Measurements from ENCODE around the gene VWC2L. TPM values are rescaled to one million over a fixed set of nuclear protein-coding genes. Genes with fewer than 3 reads are reported as not detected.

Gene VWC2L
- total and polyA plus RNA-seq, 2 experiments from 2014 or later, result 0.10 TPM; not detected in 1

GRCh38 chr2:214401580-214401979 is 9.3 kb upstream of the VWC2L start:
- 85% methylated on average over 2 of the region's 2 CpGs for WGBS (ENCODE audit: low lambda C conversion rate, missing lambda C conversion rate)
- DNase-seq (ENCODE audit: low spot score), result no peak
- Histone ChIP-seq H3K9me3 (ENCODE audit: low read depth) (no peaks in the 10 kb centered on the region), H3K27ac (no peak overlapping the region), H3K36me3 (replicated peaks; ENCODE audit: insufficient read depth, low read depth) (no peaks in the 10 kb centered on the region), H4K20me1 (ENCODE audit: insufficient read depth, poor library complexity, severe bottlenecking) (no peaks in the 10 kb centered on the region), H2AFZ (no peak overlapping the region), H3K4me1 (ENCODE audit: insufficient read depth) (no peaks in the 10 kb centered on the region), H3K4me2 (no peak overlapping the region), H3K27me3 (no peaks in the 10 kb centered on the region), H3K79me2 (no peaks in the 10 kb centered on the region), H3K9me2 (replicated peaks; ENCODE audit: insufficient read depth) (no peaks in the 10 kb centered on the region), H3K4me3 (no peak overlapping the region)
- TF ChIP-seq EZH2 (IDR thresholded peaks at IDR 0.05; ENCODE audit: borderline replicate concordance) (no peak), EZH2phosphoT487 (IDR thresholded peaks at IDR 0.05; ENCODE audit: low read depth, severe bottlenecking, unreplicated experiment) (no peak), CTCF (IDR thresholded peaks at IDR 0.05; ENCODE audit: poor library complexity) (no peak)

- WGBS (ENCODE audit: low lambda C conversion rate, missing lambda C conversion rate), result 58% methylated on average over 13 of the region's 13 CpGs
- H4K20me1 ChIP-seq (ENCODE audit: insufficient read depth, poor library complexity, severe bottlenecking), result no peaks in the 10 kb centered on the region
- no peak for TF ChIP-seq EZH2 (IDR thresholded peaks at IDR 0.05; ENCODE audit: borderline replicate concordance)
- TF ChIP-seq CTCF (IDR thresholded peaks at IDR 0.05; ENCODE audit: poor library complexity), result no peak
- no peak for TF ChIP-seq EZH2phosphoT487 (IDR thresholded peaks at IDR 0.05; ENCODE audit: low read depth, severe bottlenecking, unreplicated experiment)
Observed at GRCh38 chr2:214410128-214410775, 602 bp upstream of the VWC2L start.

GRCh38 chr2:214412679-214413078 is 1.8 kb downstream of the VWC2L start:
- no peaks in the 10 kb centered on the region for H3K9me2 ChIP-seq (replicated peaks; ENCODE audit: insufficient read depth)
- H3K27ac ChIP-seq, result no peak overlapping the region
- H3K4me2 ChIP-seq, result no peak overlapping the region
- 83% methylated on average over 1 of the region's 1 CpG for WGBS (ENCODE audit: low lambda C conversion rate, missing lambda C conversion rate)
- H3K36me3 ChIP-seq (replicated peaks; ENCODE audit: insufficient read depth, low read depth), result no peaks in the 10 kb centered on the region
- DNase-seq (ENCODE audit: low spot score), result no peak
- H3K79me2 ChIP-seq, result no peaks in the 10 kb centered on the region
- no peaks in the 10 kb centered on the region for H3K27me3 ChIP-seq
- no peaks in the 10 kb centered on the region for H3K4me1 ChIP-seq (ENCODE audit: insufficient read depth)
- H4K20me1 ChIP-seq (ENCODE audit: insufficient read depth, poor library complexity, severe bottlenecking), result no peaks in the 10 kb centered on the region
- H2AFZ ChIP-seq, result no peak overlapping the region
- no peak for TF ChIP-seq EZH2phosphoT487 (IDR thresholded peaks at IDR 0.05; ENCODE audit: low read depth, severe bottlenecking, unreplicated experiment)
- TF ChIP-seq EZH2 (IDR thresholded peaks at IDR 0.05; ENCODE audit: borderline replicate concordance), result no peak
- no peak for TF ChIP-seq CTCF (IDR thresholded peaks at IDR 0.05; ENCODE audit: poor library complexity)
- no peaks in the 10 kb centered on the region for H3K9me3 ChIP-seq (ENCODE audit: low read depth)
- H3K4me3 ChIP-seq, result no peak overlapping the region

More at GRCh38 chr2:214410128-214410775, 602 bp upstream of the VWC2L start:
- Histone ChIP-seq H3K4me2 (no peak overlapping the region), H3K27me3 (no peaks in the 10 kb centered on the region), H3K27ac (no peak overlapping the region), H3K9me3 (ENCODE audit: low read depth) (no peaks in the 10 kb centered on the region), H2AFZ (no peak overlapping the region), H3K79me2 (no peaks in the 10 kb centered on the region), H3K4me1 (ENCODE audit: insufficient read depth) (no peaks in the 10 kb centered on the region), H3K4me3 (no peak overlapping the region), H3K36me3 (replicated peaks; ENCODE audit: insufficient read depth, low read depth) (no peaks in the 10 kb centered on the region), H3K9me2 (replicated peaks; ENCODE audit: insufficient read depth) (no peaks in the 10 kb centered on the region)
- no peak for DNase-seq (ENCODE audit: low spot score)

Measured in hepatocyte (in vitro differentiated cells).